Measurements from ENCODE around the gene CCN5.

GRCh38 chr20:44678990-44679611 lies 36.1 kb upstream of the CCN5 start:
- TF ChIP-seq NR2C2 (CRISPR knock-in tag; IDR thresholded peaks at IDR 0.05) (no peak), GRHL2 (CRISPR knock-in tag; IDR thresholded peaks at IDR 0.05; ENCODE audit: insufficient replicate concordance, severe bottlenecking) (no peak), ESRRA (CRISPR knock-in tag; IDR thresholded peaks at IDR 0.05; ENCODE audit: borderline replicate concordance) (no peak), ZNF263 (CRISPR knock-in tag; IDR thresholded peaks at IDR 0.05; ENCODE audit: low read depth) (no peak), CDX4 (CRISPR knock-in tag; IDR thresholded peaks at IDR 0.05; ENCODE audit: borderline replicate concordance) (no peak), SOX15 (CRISPR knock-in tag; IDR thresholded peaks at IDR 0.05) (no peak), JUN (CRISPR knock-in tag; IDR thresholded peaks at IDR 0.05) (no peak), RELA (CRISPR knock-in tag; IDR thresholded peaks at IDR 0.05; ENCODE audit: borderline replicate concordance) (no peak), JAZF1 (CRISPR knock-in tag; IDR thresholded peaks at IDR 0.05) (no peak)
- TF ChIP-seq, protein P1, sequence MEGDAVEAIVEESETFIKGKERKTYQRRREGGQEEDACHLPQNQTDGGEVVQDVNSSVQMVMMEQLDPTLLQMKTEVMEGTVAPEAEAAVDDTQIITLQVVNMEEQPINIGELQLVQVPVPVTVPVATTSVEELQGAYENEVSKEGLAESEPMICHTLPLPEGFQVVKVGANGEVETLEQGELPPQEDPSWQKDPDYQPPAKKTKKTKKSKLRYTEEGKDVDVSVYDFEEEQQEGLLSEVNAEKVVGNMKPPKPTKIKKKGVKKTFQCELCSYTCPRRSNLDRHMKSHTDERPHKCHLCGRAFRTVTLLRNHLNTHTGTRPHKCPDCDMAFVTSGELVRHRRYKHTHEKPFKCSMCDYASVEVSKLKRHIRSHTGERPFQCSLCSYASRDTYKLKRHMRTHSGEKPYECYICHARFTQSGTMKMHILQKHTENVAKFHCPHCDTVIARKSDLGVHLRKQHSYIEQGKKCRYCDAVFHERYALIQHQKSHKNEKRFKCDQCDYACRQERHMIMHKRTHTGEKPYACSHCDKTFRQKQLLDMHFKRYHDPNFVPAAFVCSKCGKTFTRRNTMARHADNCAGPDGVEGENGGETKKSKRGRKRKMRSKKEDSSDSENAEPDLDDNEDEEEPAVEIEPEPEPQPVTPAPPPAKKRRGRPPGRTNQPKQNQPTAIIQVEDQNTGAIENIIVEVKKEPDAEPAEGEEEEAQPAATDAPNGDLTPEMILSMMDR (IDR thresholded peaks at IDR 0.05): no peak
- TF ChIP-seq, protein P2, sequence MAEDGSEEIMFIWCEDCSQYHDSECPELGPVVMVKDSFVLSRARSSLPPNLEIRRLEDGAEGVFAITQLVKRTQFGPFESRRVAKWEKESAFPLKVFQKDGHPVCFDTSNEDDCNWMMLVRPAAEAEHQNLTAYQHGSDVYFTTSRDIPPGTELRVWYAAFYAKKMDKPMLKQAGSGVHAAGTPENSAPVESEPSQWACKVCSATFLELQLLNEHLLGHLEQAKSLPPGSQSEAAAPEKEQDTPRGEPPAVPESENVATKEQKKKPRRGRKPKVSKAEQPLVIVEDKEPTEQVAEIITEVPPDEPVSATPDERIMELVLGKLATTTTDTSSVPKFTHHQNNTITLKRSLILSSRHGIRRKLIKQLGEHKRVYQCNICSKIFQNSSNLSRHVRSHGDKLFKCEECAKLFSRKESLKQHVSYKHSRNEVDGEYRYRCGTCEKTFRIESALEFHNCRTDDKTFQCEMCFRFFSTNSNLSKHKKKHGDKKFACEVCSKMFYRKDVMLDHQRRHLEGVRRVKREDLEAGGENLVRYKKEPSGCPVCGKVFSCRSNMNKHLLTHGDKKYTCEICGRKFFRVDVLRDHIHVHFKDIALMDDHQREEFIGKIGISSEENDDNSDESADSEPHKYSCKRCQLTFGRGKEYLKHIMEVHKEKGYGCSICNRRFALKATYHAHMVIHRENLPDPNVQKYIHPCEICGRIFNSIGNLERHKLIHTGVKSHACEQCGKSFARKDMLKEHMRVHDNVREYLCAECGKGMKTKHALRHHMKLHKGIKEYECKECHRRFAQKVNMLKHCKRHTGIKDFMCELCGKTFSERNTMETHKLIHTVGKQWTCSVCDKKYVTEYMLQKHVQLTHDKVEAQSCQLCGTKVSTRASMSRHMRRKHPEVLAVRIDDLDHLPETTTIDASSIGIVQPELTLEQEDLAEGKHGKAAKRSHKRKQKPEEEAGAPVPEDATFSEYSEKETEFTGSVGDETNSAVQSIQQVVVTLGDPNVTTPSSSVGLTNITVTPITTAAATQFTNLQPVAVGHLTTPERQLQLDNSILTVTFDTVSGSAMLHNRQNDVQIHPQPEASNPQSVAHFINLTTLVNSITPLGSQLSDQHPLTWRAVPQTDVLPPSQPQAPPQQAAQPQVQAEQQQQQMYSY (CRISPR knock-in tag; IDR thresholded peaks at IDR 0.05): no peak
- TF ChIP-seq, protein P3, sequence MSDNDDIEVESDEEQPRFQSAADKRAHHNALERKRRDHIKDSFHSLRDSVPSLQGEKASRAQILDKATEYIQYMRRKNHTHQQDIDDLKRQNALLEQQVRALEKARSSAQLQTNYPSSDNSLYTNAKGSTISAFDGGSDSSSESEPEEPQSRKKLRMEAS (CRISPR knock-in tag; IDR thresholded peaks at IDR 0.05): no peak
